AG09319 (cell line): ENCODE measurements around the gene ANKMY1.

Experiments
- DNase-seq: peaks from one replicate; pipeline ENCODE4 v3.0.0-alpha.2; 2010; ENCODE audit warnings: low read depth; ENCODE audit errors: extremely low read depth
- TF ChIP-seq, protein P1 (sequence below): IDR thresholded peaks from 2 replicates; pipeline ENCODE4 v1.5.1; 2011; ENCODE audit warnings: low read depth, mild to moderate bottlenecking, inconsistent platforms, low read length, moderate library complexity

Gene ANKMY1

DNA sequence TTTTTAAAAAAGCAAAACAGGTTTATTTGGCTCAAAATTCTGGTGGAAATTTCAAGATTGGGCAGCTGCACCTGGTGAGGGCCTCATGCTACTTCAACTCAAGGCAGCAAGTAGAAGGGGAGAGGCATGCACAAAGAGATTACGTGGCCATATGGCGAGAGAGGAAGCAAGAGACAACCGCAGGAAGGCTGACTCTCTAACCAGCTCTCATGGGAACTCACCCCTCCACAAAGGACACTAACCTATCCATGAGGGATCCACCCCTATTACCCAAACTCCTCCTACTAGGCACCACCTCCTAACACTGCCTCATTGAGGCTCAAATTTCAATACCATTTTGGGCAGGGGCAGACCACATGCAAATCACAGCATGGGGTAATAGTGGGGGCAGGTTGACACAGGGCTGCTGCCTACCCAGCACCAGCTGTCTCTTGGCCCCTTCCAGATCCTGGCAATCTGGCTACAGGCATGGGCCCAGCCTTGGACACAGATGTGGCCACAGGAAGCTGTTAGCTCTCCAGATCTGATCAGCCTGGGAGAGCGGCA, 26.8 kb upstream of the ANKMY1 start:
- TF ChIP-seq, protein P1, sequence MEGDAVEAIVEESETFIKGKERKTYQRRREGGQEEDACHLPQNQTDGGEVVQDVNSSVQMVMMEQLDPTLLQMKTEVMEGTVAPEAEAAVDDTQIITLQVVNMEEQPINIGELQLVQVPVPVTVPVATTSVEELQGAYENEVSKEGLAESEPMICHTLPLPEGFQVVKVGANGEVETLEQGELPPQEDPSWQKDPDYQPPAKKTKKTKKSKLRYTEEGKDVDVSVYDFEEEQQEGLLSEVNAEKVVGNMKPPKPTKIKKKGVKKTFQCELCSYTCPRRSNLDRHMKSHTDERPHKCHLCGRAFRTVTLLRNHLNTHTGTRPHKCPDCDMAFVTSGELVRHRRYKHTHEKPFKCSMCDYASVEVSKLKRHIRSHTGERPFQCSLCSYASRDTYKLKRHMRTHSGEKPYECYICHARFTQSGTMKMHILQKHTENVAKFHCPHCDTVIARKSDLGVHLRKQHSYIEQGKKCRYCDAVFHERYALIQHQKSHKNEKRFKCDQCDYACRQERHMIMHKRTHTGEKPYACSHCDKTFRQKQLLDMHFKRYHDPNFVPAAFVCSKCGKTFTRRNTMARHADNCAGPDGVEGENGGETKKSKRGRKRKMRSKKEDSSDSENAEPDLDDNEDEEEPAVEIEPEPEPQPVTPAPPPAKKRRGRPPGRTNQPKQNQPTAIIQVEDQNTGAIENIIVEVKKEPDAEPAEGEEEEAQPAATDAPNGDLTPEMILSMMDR, result no peak
- DNase-seq, result no peak

DNA sequence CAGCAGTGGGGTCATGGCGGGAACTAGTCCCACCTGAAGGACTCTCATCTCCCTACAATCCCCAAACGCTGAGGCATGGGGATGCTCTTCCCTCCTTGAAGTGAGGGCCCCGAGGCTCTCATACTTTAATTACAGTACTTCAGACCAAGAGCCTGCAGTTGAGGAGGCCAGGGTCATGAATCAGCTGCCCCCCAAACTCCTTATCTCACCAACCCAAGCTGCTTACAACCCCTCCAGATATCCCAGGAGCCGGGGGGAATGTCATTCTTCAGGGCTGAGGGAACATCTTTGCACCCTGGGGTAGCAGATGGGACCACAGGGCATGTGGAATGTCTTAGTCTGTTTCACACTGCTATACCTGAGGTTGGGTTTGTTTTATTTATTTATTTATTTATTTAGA, 26.0 kb upstream of the ANKMY1 start:
- TF ChIP-seq, protein P1, result no peak
- no peak for DNase-seq

DNA sequence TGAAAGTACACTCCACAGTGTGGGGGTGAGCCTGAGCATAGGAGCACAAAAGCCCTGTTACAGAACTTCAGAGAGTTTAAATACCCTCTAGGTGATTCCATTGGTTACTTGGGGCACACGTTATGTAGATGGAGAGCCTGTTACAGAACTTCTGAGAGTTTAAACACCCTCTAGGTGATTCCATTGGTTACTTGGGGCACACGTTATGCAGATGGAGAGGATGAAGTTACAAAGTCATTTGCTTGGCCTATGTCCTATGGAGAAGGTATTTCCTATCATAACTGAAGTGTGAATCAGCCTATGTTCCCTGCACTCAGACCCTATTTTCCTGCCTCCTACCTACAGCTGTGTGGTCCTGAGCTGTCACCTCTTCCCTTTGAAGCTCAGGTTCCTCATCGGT, 25.0 kb upstream of the ANKMY1 start:
- TF ChIP-seq, protein P1, result no peak
- DNase-seq, result no peak

DNA sequence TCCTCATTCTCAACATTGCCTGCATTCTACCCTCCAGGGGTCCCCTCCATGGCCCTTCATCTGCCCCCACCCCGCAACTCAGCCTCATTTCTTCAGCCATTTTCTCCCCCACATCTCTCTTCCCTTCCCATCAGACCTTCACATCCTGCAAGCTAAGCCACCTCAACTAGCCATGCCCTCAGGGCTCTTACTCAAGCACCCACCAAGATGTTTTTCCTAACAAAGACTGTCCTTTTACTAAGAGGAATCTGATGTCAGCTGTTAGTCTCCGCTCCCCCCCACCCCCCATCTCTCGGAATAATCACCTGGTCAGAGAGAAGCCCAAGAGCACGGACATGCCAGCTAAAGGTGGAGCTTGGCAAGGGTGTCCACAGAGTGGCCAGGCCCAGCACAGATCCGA, 24.0 kb upstream of the ANKMY1 start:
- DNase-seq, result no peak
- TF ChIP-seq, protein P1, result no peak

DNA sequence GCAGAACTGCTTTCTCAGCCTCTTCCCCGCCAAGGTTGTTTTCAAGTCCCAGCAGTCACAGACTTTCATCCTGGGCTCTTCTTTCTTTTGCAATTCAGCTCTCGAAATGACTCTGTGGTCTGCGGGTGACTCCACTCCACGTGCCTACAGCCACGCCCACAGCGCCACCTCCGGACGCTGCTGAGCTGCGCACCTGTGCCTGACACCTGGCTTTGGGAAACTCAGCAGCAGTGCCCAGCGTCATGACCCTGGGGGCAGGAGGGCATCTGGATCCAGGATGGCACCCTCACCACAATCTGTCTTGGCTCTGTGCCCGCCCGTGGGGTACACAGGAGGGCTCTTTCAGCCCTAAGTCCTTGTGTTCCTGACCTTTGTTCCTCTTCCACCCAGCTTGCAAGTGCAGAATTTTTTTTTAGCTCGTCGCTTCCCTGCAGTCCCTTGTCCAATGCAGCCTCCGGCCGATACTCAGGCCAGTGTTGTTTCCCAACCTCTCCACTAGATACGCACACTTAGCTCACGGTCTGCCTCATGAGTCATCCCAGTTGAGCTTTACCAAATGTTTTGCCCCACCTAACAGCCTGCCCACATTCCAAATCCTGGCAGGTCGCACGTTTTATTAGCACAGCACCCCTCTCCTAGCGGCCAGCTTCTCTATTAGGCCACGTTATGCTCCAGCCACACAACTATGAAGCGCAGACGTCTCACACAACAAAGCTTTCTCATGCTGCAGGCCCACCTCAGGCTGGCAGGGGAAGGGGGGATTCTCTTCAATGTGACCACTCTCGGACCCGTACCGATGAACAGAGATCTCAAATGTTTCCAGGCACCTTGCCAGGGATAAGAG, 22.2 kb upstream of the ANKMY1 start:
- peak; percentile 70 for DNase-seq
- TF ChIP-seq, protein P1, result no peak

DNA sequence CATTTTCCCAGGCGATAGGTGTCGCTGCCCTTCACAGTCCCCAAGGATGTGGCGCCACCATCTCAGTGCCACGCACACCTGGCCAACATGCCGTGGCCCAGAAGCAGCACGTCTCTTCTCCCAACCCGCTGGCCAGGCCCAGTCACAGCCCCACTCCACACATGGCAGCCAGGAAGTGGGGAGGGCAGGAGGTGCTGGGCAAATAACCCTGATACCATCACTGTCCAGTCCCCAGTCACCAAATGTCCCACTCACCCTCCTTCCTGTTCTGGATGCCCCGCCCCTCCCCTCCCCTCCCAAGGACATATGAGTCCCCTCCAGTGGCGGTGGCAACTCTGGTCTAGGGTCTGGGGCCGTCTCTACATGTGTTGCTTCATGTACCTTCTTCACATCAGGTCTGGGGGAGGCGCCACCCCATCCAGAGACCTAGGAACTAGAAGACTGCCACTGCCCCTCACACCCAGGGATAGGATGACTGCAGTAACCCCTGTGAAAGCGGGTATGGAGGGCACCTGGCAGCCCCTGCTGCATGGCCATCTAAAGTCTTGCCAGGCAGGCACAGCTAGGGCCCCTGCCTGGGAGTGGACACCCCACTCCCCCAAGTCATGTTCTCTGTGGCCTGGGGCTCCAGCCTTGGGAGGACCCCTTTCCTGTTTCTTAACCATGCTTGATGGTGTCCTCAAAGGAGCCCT, 21.4 kb upstream of the ANKMY1 start:
- DNase-seq, result no peak
- TF ChIP-seq, protein P1, result no peak

DNA sequence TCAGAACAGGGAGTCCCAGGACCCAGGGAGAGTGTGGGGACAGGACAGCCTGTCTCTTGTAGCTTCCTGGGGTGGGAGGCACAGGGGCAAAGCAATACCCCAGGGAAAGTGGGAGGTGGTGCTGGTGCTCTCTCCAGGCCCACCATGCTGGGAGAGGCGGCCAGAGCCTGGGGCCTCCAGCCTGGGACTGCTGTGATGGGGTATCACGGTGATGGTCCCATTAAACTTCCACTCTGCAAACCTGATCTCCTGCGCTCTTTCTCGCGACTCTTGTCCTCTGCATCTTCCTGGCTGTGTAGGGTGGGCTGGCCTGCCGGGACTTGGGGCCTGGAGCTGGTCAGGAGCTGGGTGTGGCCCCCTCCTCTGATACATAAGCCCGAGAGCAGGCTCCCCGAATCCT, 20.7 kb upstream of the ANKMY1 start:
- no peak for DNase-seq
- TF ChIP-seq, protein P1, result no peak
